ENCODE measurements around the gene THADA. TPM values are rescaled to one million over a fixed set of nuclear protein-coding genes. Genes with fewer than 3 reads are reported as not detected.

The THADA gene
- total RNA-seq, 1 experiment from 2014 or later: 27.5 TPM

GRCh38 chr2:43430489-43430888, 165.3 kb downstream of the THADA start:
- ATAC-seq: no peak
- Mint-ChIP-seq H3K27me3 (ENCODE audit: low read depth) (no peaks in the 10 kb centered on the region), H3K9me3 (peaks cover 9% of the 10 kb centered on the region), H3K4me1 (no peaks in the 10 kb centered on the region), H3K36me3 (peaks cover 10% of the 10 kb centered on the region; the same call in 1 of the 2 replicates), H3K4me3 (no peak overlapping the region), H3K27ac (no peak overlapping the region)
- no peak for DNase-seq (ENCODE audit: low spot score)
- CTCF ChIA-PET: no interaction called here
- TF ChIP-seq RORB (CRISPR knock-in tag; IDR thresholded peaks at IDR 0.05) (no peak), USF1 (CRISPR knock-in tag; IDR thresholded peaks at IDR 0.05) (no peak), ZSCAN18 (CRISPR knock-in tag; IDR thresholded peaks at IDR 0.05) (no peak), PREB (CRISPR knock-in tag; IDR thresholded peaks at IDR 0.05; ENCODE audit: borderline replicate concordance) (no peak), CREM (CRISPR knock-in tag; IDR thresholded peaks at IDR 0.05) (no peak), JUN (CRISPR knock-in tag; IDR thresholded peaks at IDR 0.05) (no peak), ARID4B (CRISPR knock-in tag; IDR thresholded peaks at IDR 0.05; ENCODE audit: borderline replicate concordance) (no peak), KAT7 (CRISPR knock-in tag; IDR thresholded peaks at IDR 0.05; ENCODE audit: borderline replicate concordance) (no peak), ATF2 (CRISPR knock-in tag; IDR thresholded peaks at IDR 0.05; ENCODE audit: borderline replicate concordance, low read depth) (no peak), ATF3 (CRISPR knock-in tag; conservative IDR thresholded peaks at IDR 0.05) (no peak), ATF1 (CRISPR knock-in tag; IDR thresholded peaks at IDR 0.05) (no peak), NR2C2 (CRISPR knock-in tag; IDR thresholded peaks at IDR 0.05) (no peak), RELA (CRISPR knock-in tag; IDR thresholded peaks at IDR 0.05; ENCODE audit: borderline replicate concordance) (no peak)
- POLR2A ChIA-PET: no interaction called here

GRCh38 chr2:43429369-43429768, 166.5 kb downstream of the THADA start:
- DNase-seq (ENCODE audit: low spot score): no peak
- peaks cover 10% of the 10 kb centered on the region; the same call in 1 of the 2 replicates for H3K36me3 Mint-ChIP-seq
- POLR2A ChIA-PET: no interaction called here

More at GRCh38 chr2:43429369-43429768, 166.5 kb downstream of the THADA start:
- H3K27me3 Mint-ChIP-seq (ENCODE audit: low read depth): no peaks in the 10 kb centered on the region
- no peak for TF ChIP-seq TCF7 (CRISPR knock-in tag; IDR thresholded peaks at IDR 0.05; ENCODE audit: low read depth)
- H3K4me3 Mint-ChIP-seq: no peak overlapping the region
- no peaks in the 10 kb centered on the region for H3K4me1 Mint-ChIP-seq
- CTCF ChIA-PET: no interaction called here
- H3K9me3 Mint-ChIP-seq: peaks cover 9% of the 10 kb centered on the region
- no peak for ATAC-seq
- no peak overlapping the region for H3K27ac Mint-ChIP-seq
